SU-DHL-6 (cell line): ENCODE data around the gene EHBP1.

Experiments used
- CTCF ChIP-seq: fragments of 200-600 bp; sonication (generic); IDR thresholded peaks from one replicate; pipeline ENCODE4 v1.5.1; 2017; ENCODE audit warnings: antibody characterized with exemption, mild to moderate bottlenecking, low read length, moderate library complexity; ENCODE audit not compliant: insufficient read depth, poor library complexity, severe bottlenecking
- EZH2phosphoT487 ChIP-seq: fragments of 200-600 bp; sonication (generic), shearing (Covaris generic); conservative IDR thresholded peaks from 2 replicates; pipeline ENCODE4 v1.6.1; 2018; ENCODE audit warnings: mild to moderate bottlenecking, antibody characterized with exemption, low read length, moderate library complexity, mixed read lengths

DNA sequence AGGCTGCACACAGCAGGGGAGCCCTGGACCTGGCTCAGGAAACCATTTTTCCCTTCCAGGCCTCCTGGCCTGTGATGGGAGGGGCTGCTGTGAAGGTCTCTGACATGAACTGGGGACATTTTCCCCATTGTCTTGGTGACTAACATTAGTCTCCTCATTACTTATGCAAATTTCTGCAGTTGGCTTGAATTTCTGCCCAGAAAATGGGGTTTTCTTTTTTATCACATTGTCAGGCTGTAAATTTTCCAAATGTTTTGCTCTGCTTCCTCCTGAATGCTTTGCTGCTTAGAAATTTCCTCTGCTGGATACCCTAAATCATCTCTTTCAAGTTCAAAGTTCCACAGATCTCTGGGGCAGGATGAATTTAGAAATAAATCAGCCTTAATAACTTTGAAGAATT, 78.2 kb downstream of the EHBP1 start:
- TF ChIP-seq CTCF: no peak
- TF ChIP-seq EZH2phosphoT487: no peak
